Measurements from ENCODE around the gene ZNF536. TPM values are rescaled to one million over a fixed set of nuclear protein-coding genes. Genes with fewer than 3 reads are reported as not detected.
A peak's percentile ranks its signal among the peaks of the same experiment; 100 is the strongest.

ZNF536 gene
- total RNA-seq, 1 experiment from 2014 or later: not detected

DNA sequence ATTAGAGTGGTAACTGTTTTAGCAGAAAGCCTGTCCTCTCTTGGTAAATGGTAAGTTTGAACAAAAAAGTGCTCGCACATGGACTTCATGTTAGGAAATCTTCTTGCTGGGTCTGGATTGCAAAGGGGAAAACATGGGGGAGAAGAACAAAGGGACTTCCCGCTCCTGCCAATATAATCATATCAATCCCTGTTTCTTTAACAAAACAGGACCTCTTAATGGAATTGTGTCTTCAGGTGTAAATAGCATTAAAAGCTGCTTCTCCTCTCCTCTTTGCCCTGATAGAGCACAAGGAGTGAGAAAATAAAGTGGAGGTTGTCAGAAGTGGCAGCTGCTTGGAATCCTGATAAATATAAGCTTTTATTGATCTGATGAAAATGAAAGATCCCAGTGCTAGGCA, 20.4 kb upstream of the ZNF536 start:
- no peak overlapping the region for H3K23ac ChIP-seq (ENCODE audit: insufficient read length, low read depth, low read length)
- H3K4ac ChIP-seq (ENCODE audit: low read depth, low read length): no peak overlapping the region
- no CpG with 5 or more reads among the region's 2 CpGs for WGBS (ENCODE audit: extremely low coverage, insufficient read length, low lambda C conversion rate)
- H4K5ac ChIP-seq (ENCODE audit: insufficient read length, low read depth, low read length): no peak overlapping the region
- H3K4me1 ChIP-seq (ENCODE audit: insufficient read depth, low read length): peaks cover 4% of the 10 kb centered on the region; the same call in 1 of the 2 replicates
- 0 out of 7 replicates have a peak, but pooled peaks cover 0 to 1% (median 0%) of the 10 kb centered on the region in 3 experiments for H3K36me3 Mint-ChIP-seq (ENCODE audit: insufficient read depth in 1 of 3, low read depth in 3 of 3)
- no peaks in the 10 kb centered on the region for H3K9me3 ChIP-seq (ENCODE audit: control insufficient read depth, low read depth, low read length)
- no peak for DNase-seq
- no peaks in the 10 kb centered on the region for H3K79me2 ChIP-seq (ENCODE audit: insufficient read depth, low read length)
- no peak overlapping the region for H2BK20ac ChIP-seq (ENCODE audit: low read depth, low read length, poor library complexity, severe bottlenecking)
- no peak overlapping the region for H3K27ac ChIP-seq (ENCODE audit: insufficient read length, low read depth, low read length)
- H3K9ac ChIP-seq (ENCODE audit: extremely low read depth, insufficient read length, low read length): no peak overlapping the region
- no peaks in the 10 kb centered on the region for H3K27me3 ChIP-seq (ENCODE audit: insufficient read depth, low read length)
- no peak overlapping the region for H3K56ac ChIP-seq (ENCODE audit: insufficient read length, low read depth, low read length)
- peaks cover 27 to 37% of the 10 kb centered on the region in 2 experiments for H3K4me1 Mint-ChIP-seq
- H3K4me2 ChIP-seq (ENCODE audit: insufficient read depth, insufficient read length, low read length): no peak overlapping the region
- no peak overlapping the region for H4K8ac ChIP-seq (replicated peaks; ENCODE audit: insufficient read length, low read depth, low read length)
- TF ChIP-seq CTCF (conservative IDR thresholded peaks at IDR 0.05): no peak
- no peak overlapping the region for H2BK12ac ChIP-seq (ENCODE audit: insufficient read length, low read depth, low read length)
- no peak overlapping the region for H3T11ph ChIP-seq (ENCODE audit: low read length)
- no peak overlapping the region for H2AFZ ChIP-seq (ENCODE audit: low read length)
- H3K4me3 Mint-ChIP-seq: peak overlapping the region in 1 of 2 experiments; percentile 1; a peak in 1 of 5 replicates
- no peaks in the 10 kb centered on the region for H3K27me3 Mint-ChIP-seq (ENCODE audit: low read depth)
- no peaks in the 10 kb centered on the region for H3K23me2 ChIP-seq (ENCODE audit: insufficient read length, low read depth, low read length, poor library complexity, severe bottlenecking)
- no peak overlapping the region for H4K91ac ChIP-seq (ENCODE audit: insufficient read length, low read depth, low read length)
- no peak overlapping the region for H3K14ac ChIP-seq (ENCODE audit: insufficient read depth, low read length)
- no peaks in the 10 kb centered on the region; a peak in 1 of 5 replicates for H3K9me3 Mint-ChIP-seq
- H3K27ac Mint-ChIP-seq: peak overlapping the region in 2 of 3 experiments; percentile 57 to 70; a peak in 4 of 7 replicates
- H3K79me1 ChIP-seq (ENCODE audit: insufficient read depth, low read depth, low read length, poor library complexity, severe bottlenecking): no peaks in the 10 kb centered on the region
- H4K20me1 ChIP-seq (ENCODE audit: control insufficient read depth, insufficient read depth, insufficient read length): no peaks in the 10 kb centered on the region
- no peak overlapping the region for H2BK15ac ChIP-seq (ENCODE audit: low read depth, low read length)
- H2BK120ac ChIP-seq (ENCODE audit: low read depth, low read length, poor library complexity, severe bottlenecking): no peak overlapping the region
- H2BK5ac ChIP-seq (ENCODE audit: insufficient read length, low read length): no peak overlapping the region
- no peak overlapping the region for H3K18ac ChIP-seq (ENCODE audit: insufficient read length, low read depth, low read length)
- H2AK5ac ChIP-seq (ENCODE audit: insufficient read length, low read length): no peak overlapping the region

All from H9 (cell line).